GM21529 (cell line): ENCODE measurements around the gene HGF.
"Not testable (repeated sequence)": the region's sequence is repeated elsewhere in the genome, so short reads cannot be mapped to it uniquely, and the experiment has no call there.

Experiments used
- ATAC-seq: cut with Tn5 transposase; IDR thresholded peaks from one replicate; pipeline ENCODE4 v1.9.1; 2021; ENCODE audit not compliant: unreplicated experiment

HGF gene

GRCh38 chr7:81769891-81770727 is at the start of gene HGF:
Gene HGF, minus strand, starts transcription at chr7:81770047. Its CDS starts 76 bp downstream, at chr7:81769971.
- ATAC-seq, result no peak

DNA sequence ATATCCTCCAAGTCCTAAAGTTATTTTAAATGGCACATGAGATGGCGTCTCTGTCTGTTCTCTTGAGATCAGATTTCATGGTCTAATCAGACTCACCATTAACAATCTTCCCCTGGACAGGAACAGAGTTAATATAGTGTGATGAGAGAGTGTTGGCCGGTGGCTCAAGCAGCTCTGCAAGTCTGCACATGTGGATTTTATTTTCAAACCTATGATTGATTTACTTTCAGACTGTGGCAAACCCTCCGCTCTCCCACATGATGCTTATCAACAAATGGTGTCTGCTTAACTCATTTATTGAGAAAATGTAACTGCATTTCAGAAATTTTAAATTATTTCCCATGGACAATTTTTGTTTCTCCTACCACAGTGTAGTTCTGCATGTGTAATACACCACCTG is 46.5 kb upstream of the HGF start:
- ATAC-seq, result no peak

GRCh38 chr7:81812866-81813476 is 43.1 kb upstream of the HGF start:
- peak; percentile 92 for ATAC-seq

GRCh38 chr7:81811956-81812865 is 42.4 kb upstream of the HGF start:
- ATAC-seq, result peak; percentile 40

- ATAC-seq, result no peak
Observed at GRCh38 chr7:81810476-81811155, 40.8 kb upstream of the HGF start.

DNA sequence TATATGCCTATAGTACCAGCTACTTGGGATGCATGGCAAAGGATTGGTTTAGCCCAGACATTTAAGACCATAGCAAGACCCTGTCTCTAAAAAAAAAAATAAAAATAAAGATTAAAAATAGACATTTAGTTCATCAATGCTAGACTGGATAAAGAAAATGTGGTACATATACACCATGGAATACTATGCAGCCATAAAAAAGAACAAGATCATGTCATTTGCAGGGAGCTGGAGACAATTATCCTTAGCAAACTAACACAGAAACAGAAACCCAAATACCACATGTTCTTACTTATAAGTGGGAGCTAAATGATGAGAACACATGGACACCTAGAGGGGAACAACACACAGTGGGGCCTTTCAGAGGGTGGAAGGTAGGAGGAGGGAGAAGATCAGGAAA is 38.5 kb upstream of the HGF start:
- ATAC-seq, result not testable (repeated sequence)

- ATAC-seq, result no peak
Observed at GRCh38 chr7:81803267-81803666, 33.4 kb upstream of the HGF start.

DNA sequence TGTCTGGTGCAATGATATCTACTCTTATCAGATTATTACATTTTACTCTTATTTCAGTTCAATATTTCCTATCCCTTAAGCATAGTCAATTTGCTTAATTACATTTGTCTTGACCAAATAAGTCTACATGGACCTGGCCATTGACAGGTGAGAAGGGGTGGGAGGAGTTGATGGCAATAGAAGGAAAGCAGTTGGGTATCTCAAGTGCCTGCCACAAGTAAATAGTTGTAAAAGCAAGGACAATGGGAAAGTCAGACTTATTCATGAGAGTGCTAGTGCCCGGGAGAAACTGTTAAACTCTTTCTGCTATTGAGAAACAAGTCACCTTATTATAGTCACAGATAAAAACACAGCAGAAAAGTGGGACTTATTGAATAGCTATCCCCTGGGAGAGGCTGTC is 32.4 kb upstream of the HGF start:
- no peak for ATAC-seq

DNA sequence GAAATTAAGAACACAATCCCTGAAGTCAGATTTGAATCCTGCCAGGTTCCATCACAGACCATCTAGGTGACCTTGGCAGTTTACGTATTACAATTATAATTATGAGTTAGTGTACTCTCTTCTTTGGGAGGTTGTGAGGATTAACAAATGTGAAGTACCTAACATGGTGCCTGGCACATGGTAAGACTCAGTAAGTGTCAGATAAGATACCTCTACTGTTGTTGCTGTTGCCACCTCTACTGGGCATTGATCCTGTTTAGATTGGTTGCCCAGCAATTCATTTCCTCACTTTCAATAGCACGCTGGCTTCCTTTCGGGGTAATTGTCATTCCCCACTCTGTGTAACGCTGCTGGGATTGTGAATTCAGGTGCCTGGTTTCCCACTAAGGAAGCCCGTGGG is 31.7 kb upstream of the HGF start:
- ATAC-seq, result no peak

DNA sequence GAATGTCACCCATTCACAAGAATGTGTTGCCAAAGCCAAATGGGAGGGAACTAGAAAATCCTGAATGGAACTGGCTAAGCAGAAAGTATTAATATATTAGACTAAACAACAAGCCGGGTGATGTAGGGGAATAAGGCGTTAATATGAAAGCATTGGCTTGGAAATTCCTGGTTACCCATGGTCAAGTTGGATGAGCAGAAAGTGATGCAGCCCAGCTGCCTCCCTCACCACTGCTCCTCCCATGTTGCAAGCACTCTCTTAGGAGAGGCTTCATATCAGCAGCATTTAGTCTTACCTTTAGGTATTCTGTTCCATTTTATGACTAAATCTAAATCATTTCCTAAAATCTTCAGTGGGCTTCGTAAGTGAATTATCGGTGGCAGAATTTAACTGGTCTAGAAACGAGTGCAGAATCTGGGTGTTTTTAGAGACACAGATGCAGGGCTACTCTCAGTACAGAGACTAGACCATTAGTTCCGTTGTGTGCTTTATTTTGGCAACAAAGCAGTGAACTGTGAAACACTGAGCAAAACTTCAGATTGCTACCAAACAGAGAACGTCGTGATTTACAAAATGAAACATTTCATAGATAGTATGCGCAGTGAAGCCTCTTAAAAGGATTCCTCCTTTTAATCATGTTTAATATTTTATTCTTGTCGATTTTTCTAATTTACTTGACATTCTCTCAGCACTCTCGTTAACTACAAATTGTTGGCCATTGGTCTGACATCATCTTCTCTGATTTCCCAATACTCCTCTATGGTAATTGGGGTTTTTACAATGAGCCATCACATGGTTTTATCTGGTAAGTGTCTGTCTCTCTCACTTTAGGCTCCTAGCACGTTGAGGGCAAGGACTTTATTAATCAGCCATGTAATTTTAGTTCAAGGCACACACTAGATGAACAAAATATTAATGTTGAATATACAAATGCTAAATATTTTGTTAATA is 22.0 kb upstream of the HGF start:
- no peak for ATAC-seq

- ATAC-seq, result no peak
Observed at GRCh38 chr7:81790686-81791085, 20.8 kb upstream of the HGF start.

DNA sequence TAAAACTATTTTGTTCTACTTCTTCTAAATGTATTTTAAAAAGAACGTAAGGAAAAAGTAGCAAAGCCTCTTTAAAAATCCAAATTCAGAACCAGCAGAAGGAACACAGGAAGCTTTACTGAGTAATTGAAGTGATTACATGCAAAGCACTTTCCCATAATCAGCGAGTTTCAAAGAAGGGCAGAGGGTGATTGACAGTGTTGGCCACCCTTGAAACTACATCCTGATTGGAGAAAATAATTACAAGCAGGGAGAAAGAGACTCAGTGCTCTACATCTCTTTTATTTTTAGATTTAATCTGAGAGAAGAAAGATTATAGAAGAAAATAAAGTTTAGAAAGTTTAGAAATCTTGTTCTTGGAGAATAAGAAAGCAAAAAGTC is 20.3 kb upstream of the HGF start:
- no peak for ATAC-seq

DNA sequence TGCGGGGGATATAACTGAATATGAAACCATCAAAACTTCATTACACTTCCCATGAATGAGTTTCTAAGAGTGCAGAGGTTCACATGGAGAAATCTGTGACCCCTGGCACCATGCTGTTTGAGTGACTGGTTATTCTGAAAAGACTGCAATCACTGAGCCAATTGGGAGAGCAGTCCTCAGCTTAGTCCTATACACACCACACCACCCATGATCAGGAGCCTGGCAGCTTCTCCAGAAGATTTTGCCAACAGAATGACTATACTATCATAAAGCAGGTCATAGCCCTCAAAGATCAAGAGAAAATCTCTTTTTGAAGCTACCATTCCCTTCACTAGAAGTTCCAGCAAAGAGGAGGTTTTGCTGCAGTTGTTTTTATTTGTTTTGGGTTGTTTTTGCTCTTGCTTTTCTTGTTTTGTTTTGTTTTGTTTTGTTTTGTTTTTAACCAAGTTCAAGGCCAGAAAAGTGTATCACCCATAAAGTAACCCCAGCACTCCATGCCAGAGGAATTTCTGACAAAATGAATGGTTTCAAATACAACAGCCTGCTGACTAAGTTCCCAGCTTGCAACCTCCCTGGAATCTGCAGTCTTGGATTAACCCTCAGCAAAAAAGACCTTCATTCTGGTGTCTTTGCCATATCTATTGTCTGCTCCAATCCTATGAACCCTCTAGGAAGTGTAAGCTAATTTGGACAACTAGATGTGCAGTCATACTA is 19.7 kb upstream of the HGF start:
- no peak for ATAC-seq

- ATAC-seq, result no peak
Observed at GRCh38 chr7:81788246-81788645, 18.4 kb upstream of the HGF start.

DNA sequence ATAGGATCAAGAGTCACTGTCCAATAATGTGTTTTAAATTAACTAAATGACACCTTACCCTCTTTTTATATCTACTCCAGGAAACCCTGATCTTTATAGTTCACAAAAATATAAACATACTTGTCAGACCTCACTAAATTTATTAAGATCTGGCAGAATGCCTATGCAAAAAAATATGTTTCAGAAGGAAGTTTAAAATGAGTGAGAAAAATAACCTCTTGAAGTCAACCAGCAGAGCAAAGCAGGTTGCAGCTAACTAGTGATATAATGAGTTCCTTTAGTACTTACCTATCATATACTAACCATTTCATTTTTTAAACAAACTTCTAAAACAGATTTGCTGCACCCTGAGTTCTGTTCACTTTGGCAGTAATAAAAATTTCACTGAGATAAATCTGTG is 14.0 kb upstream of the HGF start:
- no peak for ATAC-seq

GRCh38 chr7:81780914-81781693 is 11.3 kb upstream of the HGF start:
- ATAC-seq, result no peak

DNA sequence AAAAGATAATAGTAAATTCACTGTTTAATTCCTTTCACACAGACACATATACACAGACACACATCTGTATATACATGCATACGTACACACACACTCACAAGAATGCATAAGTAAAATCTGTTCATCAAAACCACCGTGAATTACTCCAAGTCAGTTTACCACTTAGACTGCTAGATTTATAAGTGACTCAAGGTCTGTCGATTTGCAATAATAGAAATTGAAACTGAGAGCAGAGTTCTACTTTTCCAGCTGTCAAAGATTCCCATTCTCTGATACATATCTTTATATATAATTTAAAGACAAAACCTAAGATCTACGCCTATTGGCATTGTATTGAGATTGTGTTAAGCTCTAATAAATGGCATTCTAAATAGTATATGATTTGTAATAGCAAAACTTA is 9.9 kb upstream of the HGF start:
- ATAC-seq, result no peak

- no peak for ATAC-seq
Observed at GRCh38 chr7:81777697-81778096, 7.8 kb upstream of the HGF start.
